MM.1S (cell line): Measurements from ENCODE around the gene ABCB9.

Experiments used
- CTCF ChIP-seq: fragments of 300-600 bp; sonication (generic); IDR thresholded peaks from 2 replicates; pipeline ENCODE4 v1.5.1; 2016; ENCODE audit warnings: antibody characterized with exemption, low read length, mixed read lengths
- EZH2 ChIP-seq: fragments of 300-600 bp; sonication (generic); optimal IDR thresholded peaks from 2 replicates; pipeline ENCODE3; 2017; ENCODE audit warnings: low read depth, mild to moderate bottlenecking, antibody characterized with exemption, low read length, mixed read lengths
- EZH2phosphoT487 ChIP-seq: fragments of 300-600 bp; sonication (generic); IDR thresholded peaks from 2 replicates; pipeline ENCODE4 v1.6.1; 2018; ENCODE audit warnings: antibody characterized with exemption, low read length

GRCh38 chr12:122964439-122965257 lies 1.6 kb downstream of the ABCB9 start:
- TF ChIP-seq EZH2 (no peak), CTCF (no peak), EZH2phosphoT487 (no peak)
